ENCODE results near the gene NOTUM. TPM values are rescaled to one million over a fixed set of nuclear protein-coding genes. Genes with fewer than 3 reads are reported as not detected.

The NOTUM gene
- total and polyA plus RNA-seq, 4 donors = 0.19 to 5.4 (median 1.6) TPM

DNA sequence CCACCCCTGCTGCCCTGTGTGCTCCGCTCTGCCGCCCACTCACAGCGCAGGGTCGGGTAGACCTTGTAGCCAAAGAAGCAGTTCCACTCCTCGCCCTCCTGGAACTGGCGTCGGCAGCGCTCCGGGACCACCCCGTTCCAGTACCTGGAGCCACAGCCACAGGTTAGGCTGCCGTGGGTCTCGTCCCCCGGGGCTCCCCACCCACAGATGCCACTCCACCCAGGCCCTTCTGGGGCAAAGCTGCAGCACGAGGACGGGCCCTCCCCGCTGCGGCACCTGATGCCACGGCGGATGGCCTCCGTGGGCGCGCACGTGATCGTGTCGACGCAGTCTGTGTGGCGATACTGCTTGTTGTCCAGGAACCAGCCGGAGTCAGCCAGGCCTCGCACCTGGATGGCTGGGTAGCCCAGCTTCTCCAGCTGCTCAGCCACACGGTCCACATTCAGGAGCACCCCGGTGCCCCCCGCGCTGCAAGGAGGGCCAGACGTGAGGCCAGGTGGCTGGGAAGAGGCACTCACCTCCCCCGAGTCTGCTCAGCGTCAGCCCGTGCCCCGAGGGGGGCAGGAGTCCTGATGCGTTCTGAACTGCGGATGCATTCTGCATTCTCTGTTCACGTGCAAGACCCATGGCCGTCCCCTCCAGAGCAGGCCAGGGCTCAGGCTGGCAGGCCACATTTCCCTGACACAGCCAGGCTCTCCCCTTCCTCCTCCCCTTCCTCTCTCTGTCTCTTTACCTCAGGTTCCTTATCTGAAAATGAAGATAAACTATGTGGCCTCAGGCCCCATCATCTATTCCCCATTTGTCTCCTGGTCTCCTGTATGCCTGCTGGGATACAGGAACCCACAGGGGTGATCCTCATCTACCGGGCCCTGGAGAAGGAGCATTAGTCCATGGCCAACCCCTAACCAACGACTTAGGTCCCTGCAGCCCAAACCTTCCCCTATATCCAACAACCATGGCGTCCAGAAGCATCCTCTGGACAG lies 4.1 kb downstream of the NOTUM start:
- 90% methylated on average over 45 of the region's 45 CpGs for WGBS
- TF ChIP-seq, protein P1, sequence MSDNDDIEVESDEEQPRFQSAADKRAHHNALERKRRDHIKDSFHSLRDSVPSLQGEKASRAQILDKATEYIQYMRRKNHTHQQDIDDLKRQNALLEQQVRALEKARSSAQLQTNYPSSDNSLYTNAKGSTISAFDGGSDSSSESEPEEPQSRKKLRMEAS (IDR thresholded peaks at IDR 0.05) = no peak
- no peak for TF ChIP-seq NR2F2 (IDR thresholded peaks at IDR 0.05)
- TF ChIP-seq, protein P2, sequence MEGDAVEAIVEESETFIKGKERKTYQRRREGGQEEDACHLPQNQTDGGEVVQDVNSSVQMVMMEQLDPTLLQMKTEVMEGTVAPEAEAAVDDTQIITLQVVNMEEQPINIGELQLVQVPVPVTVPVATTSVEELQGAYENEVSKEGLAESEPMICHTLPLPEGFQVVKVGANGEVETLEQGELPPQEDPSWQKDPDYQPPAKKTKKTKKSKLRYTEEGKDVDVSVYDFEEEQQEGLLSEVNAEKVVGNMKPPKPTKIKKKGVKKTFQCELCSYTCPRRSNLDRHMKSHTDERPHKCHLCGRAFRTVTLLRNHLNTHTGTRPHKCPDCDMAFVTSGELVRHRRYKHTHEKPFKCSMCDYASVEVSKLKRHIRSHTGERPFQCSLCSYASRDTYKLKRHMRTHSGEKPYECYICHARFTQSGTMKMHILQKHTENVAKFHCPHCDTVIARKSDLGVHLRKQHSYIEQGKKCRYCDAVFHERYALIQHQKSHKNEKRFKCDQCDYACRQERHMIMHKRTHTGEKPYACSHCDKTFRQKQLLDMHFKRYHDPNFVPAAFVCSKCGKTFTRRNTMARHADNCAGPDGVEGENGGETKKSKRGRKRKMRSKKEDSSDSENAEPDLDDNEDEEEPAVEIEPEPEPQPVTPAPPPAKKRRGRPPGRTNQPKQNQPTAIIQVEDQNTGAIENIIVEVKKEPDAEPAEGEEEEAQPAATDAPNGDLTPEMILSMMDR (IDR thresholded peaks at IDR 0.05; ENCODE audit: low read depth, low read length, missing input control) = no peak
- TF ChIP-seq FOXA2 (IDR thresholded peaks at IDR 0.05) = no peak
- TF ChIP-seq FOXA1 (IDR thresholded peaks at IDR 0.05) = no peak
- TF ChIP-seq GABPA (IDR thresholded peaks at IDR 0.05 in 1 of 2, conservative IDR thresholded peaks at IDR 0.05 in 1 of 2) = no peak
- no peak for TF ChIP-seq RAD21 (IDR thresholded peaks at IDR 0.05)
- TF ChIP-seq, protein P3, sequence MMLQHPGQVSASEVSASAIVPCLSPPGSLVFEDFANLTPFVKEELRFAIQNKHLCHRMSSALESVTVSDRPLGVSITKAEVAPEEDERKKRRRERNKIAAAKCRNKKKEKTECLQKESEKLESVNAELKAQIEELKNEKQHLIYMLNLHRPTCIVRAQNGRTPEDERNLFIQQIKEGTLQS (IDR thresholded peaks at IDR 0.05) = no peak
- no peak for TF ChIP-seq YY1 (IDR thresholded peaks at IDR 0.05)
- no peak for TF ChIP-seq EGR1 (IDR thresholded peaks at IDR 0.05; ENCODE audit: low read depth in 2 of 2)
- no peak for TF ChIP-seq HNF4G (IDR thresholded peaks at IDR 0.05)
- TF ChIP-seq SP1 (IDR thresholded peaks at IDR 0.05) = no peak
- TF ChIP-seq TAF1 (conservative IDR thresholded peaks at IDR 0.05) = no peak
- TF ChIP-seq, protein P4, sequence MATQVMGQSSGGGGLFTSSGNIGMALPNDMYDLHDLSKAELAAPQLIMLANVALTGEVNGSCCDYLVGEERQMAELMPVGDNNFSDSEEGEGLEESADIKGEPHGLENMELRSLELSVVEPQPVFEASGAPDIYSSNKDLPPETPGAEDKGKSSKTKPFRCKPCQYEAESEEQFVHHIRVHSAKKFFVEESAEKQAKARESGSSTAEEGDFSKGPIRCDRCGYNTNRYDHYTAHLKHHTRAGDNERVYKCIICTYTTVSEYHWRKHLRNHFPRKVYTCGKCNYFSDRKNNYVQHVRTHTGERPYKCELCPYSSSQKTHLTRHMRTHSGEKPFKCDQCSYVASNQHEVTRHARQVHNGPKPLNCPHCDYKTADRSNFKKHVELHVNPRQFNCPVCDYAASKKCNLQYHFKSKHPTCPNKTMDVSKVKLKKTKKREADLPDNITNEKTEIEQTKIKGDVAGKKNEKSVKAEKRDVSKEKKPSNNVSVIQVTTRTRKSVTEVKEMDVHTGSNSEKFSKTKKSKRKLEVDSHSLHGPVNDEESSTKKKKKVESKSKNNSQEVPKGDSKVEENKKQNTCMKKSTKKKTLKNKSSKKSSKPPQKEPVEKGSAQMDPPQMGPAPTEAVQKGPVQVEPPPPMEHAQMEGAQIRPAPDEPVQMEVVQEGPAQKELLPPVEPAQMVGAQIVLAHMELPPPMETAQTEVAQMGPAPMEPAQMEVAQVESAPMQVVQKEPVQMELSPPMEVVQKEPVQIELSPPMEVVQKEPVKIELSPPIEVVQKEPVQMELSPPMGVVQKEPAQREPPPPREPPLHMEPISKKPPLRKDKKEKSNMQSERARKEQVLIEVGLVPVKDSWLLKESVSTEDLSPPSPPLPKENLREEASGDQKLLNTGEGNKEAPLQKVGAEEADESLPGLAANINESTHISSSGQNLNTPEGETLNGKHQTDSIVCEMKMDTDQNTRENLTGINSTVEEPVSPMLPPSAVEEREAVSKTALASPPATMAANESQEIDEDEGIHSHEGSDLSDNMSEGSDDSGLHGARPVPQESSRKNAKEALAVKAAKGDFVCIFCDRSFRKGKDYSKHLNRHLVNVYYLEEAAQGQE (IDR thresholded peaks at IDR 0.05) = no peak
- TF ChIP-seq, protein P5, sequence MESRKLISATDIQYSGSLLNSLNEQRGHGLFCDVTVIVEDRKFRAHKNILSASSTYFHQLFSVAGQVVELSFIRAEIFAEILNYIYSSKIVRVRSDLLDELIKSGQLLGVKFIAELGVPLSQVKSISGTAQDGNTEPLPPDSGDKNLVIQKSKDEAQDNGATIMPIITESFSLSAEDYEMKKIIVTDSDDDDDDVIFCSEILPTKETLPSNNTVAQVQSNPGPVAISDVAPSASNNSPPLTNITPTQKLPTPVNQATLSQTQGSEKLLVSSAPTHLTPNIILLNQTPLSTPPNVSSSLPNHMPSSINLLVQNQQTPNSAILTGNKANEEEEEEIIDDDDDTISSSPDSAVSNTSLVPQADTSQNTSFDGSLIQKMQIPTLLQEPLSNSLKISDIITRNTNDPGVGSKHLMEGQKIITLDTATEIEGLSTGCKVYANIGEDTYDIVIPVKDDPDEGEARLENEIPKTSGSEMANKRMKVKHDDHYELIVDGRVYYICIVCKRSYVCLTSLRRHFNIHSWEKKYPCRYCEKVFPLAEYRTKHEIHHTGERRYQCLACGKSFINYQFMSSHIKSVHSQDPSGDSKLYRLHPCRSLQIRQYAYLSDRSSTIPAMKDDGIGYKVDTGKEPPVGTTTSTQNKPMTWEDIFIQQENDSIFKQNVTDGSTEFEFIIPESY (IDR thresholded peaks at IDR 0.05) = no peak
- no peak for TF ChIP-seq RXRA (IDR thresholded peaks at IDR 0.05)
- TF ChIP-seq JUND (IDR thresholded peaks at IDR 0.05) = no peak
- no peak for TF ChIP-seq HNF4A (conservative IDR thresholded peaks at IDR 0.05)
- peaks cover 4 to 20% (median 12%) of the 10 kb centered on the region in 4 donors for H3K4me1 ChIP-seq (ENCODE audit: control insufficient read depth in 4 of 4, insufficient read depth in 4 of 4, low read length in 3 of 4)
- no peaks in the 10 kb centered on the region for H3K27me3 ChIP-seq (ENCODE audit: control insufficient read depth in 4 of 4, insufficient read depth in 4 of 4, low read length in 3 of 4)
- H3K9ac ChIP-seq (ENCODE audit: low read depth in 1 of 2, low read length in 2 of 2) = no peak overlapping the region
- DNase-seq (ENCODE audit: low spot score) = no peak
- no peaks in the 10 kb centered on the region for H3K36me3 ChIP-seq (ENCODE audit: control insufficient read depth in 4 of 4, insufficient read depth in 3 of 4, low read depth in 1 of 4, low read length in 3 of 4)
- H3K9me3 ChIP-seq (ENCODE audit: control insufficient read depth in 4 of 4, low read length in 3 of 4) = no peaks in the 10 kb centered on the region
- H3K27ac ChIP-seq (ENCODE audit: low read depth in 1 of 2, low read length in 2 of 2) = no peak overlapping the region
- H3K4me3 ChIP-seq (ENCODE audit: low read depth in 1 of 3, low read length in 3 of 3) = no peak overlapping the region

Measured in liver (tissue), 9 donors.